GM21381 (cell line): Measurements from ENCODE around the gene PIK3R2.
"Not testable (repeated sequence)": the region's sequence is repeated elsewhere in the genome, so short reads cannot be mapped to it uniquely, and the experiment has no call there.

Experiments used
- ATAC-seq: cut with Tn5 transposase; IDR thresholded peaks from one replicate; pipeline ENCODE4 v1.9.1; 2021; ENCODE audit warnings: mild to moderate bottlenecking, moderate library complexity; ENCODE audit not compliant: unreplicated experiment

Gene PIK3R2

GRCh38 chr19:18198374-18198773 lies 45.4 kb downstream of the PIK3R2 start:
- no peak for ATAC-seq

- ATAC-seq, result no peak
Measured at GRCh38 chr19:18202397-18202777, 49.4 kb downstream of the PIK3R2 start.

- no peak for ATAC-seq
Measured at GRCh38 chr19:18202778-18203407, 49.9 kb downstream of the PIK3R2 start.

GRCh38 chr19:18203408-18203862 lies 50.5 kb downstream of the PIK3R2 start:
- ATAC-seq, result no peak

- peak; percentile 88 for ATAC-seq
Measured at GRCh38 chr19:18203863-18204393, 51.0 kb downstream of the PIK3R2 start, which contains the start of gene RAB3A. Gene RAB3A, minus strand, starts transcription at chr19:18204042. Its CDS starts 1,302 bp downstream, at chr19:18202740.

GRCh38 chr19:18204394-18205199 lies 51.6 kb downstream of the PIK3R2 start:
- peak; percentile 16 for ATAC-seq

- ATAC-seq, result no peak
Measured at GRCh38 chr19:18205200-18205892, 52.4 kb downstream of the PIK3R2 start.

- ATAC-seq, result no peak
Measured at GRCh38 chr19:18206018-18206417, 53.1 kb downstream of the PIK3R2 start.

- no peak for ATAC-seq
Measured at GRCh38 chr19:18208098-18208951, 55.4 kb downstream of the PIK3R2 start.

GRCh38 chr19:18209912-18210311 lies 56.9 kb downstream of the PIK3R2 start:
- not testable (repeated sequence) for ATAC-seq

- ATAC-seq, result no peak
Measured at GRCh38 chr19:18211683-18212082, 58.7 kb downstream of the PIK3R2 start.

GRCh38 chr19:18214779-18215433 lies 61.9 kb downstream of the PIK3R2 start:
- ATAC-seq, result no peak

GRCh38 chr19:18216789-18217188 lies 63.8 kb downstream of the PIK3R2 start:
- ATAC-seq, result no peak

GRCh38 chr19:18218159-18218558 lies 65.2 kb downstream of the PIK3R2 start:
- no peak for ATAC-seq

GRCh38 chr19:18218600-18218999 lies 65.6 kb downstream of the PIK3R2 start:
- no peak for ATAC-seq
